GM10266 (cell line): Measurements from ENCODE around the gene SFI1.
"Not testable (repeated sequence)": the region's sequence is repeated elsewhere in the genome, so short reads cannot be mapped to it uniquely, and the experiment has no call there.

ENCODE experiments used
- DNase-seq: peaks from one replicate; pipeline ENCODE4 v3.0.0; 2012; ENCODE audit errors: extremely low spot score
- CTCF ChIP-seq: IDR thresholded peaks from 2 replicates; pipeline ENCODE4 v1.5.1; 2012; ENCODE audit warnings: mild to moderate bottlenecking, low read depth; ENCODE audit not compliant: control insufficient read depth, insufficient read depth; ENCODE audit errors: missing control alignments

Gene SFI1

GRCh38 chr22:31492151-31492550, 4.2 kb upstream of the SFI1 start:
- no peak for DNase-seq
- TF ChIP-seq CTCF: no peak

- DNase-seq: not testable (repeated sequence)
Measured at GRCh38 chr22:31493355-31493754, 3.0 kb upstream of the SFI1 start.

GRCh38 chr22:31495343-31495742, 993 bp upstream of the SFI1 start:
- TF ChIP-seq CTCF: no peak

GRCh38 chr22:31496735-31497146, 405 bp downstream of the SFI1 start:
- DNase-seq: no peak
- TF ChIP-seq CTCF: no peak

More at GRCh38 chr22:31495343-31495742, 993 bp upstream of the SFI1 start:
- DNase-seq: no peak

GRCh38 chr22:31497148-31497938, 1.0 kb downstream of the SFI1 start:
- TF ChIP-seq CTCF: no peak
- no peak for DNase-seq

GRCh38 chr22:31501738-31502137, 5.4 kb downstream of the SFI1 start:
- DNase-seq: no peak

GRCh38 chr22:31503211-31503964, 7.1 kb downstream of the SFI1 start:
- no peak for TF ChIP-seq CTCF
- no peak for DNase-seq

More at GRCh38 chr22:31501738-31502137, 5.4 kb downstream of the SFI1 start:
- TF ChIP-seq CTCF: no peak
